ENCODE measurements around the gene ENPP7. TPM values are rescaled to one million over a fixed set of nuclear protein-coding genes. Genes with fewer than 3 reads are reported as not detected.

The ENPP7 gene, protein sequence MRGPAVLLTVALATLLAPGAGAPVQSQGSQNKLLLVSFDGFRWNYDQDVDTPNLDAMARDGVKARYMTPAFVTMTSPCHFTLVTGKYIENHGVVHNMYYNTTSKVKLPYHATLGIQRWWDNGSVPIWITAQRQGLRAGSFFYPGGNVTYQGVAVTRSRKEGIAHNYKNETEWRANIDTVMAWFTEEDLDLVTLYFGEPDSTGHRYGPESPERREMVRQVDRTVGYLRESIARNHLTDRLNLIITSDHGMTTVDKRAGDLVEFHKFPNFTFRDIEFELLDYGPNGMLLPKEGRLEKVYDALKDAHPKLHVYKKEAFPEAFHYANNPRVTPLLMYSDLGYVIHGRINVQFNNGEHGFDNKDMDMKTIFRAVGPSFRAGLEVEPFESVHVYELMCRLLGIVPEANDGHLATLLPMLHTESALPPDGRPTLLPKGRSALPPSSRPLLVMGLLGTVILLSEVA
- total RNA-seq (not detected), total RNA-seq (0 to 0.08 reads per million in 2 donors)

DNA sequence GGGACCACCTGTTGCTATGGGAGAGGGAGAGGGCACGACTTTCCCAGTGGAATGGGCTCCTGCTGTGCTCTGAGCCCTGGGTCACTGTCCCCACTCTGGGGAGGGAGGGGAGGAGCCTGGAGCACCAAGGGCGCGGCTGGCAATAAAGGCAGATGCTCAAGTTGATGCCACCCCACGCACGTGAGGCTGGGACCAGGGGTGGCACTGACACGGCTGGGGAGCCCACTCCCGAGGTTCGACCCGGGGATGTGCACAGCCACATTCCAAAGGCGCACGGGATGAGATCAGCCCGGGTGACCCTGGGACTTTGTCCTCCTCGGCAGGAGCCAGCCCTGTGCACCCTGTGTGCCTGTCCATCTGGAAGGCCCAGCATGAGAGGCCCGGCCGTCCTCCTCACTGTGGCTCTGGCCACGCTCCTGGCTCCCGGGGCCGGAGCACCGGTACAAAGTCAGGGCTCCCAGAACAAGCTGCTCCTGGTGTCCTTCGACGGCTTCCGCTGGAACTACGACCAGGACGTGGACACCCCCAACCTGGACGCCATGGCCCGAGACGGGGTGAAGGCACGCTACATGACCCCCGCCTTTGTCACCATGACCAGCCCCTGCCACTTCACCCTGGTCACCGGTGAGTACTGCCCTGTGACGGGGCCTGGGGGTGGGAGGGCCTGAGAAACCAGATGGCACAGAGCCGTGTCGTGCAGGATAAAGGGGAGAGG, at the start of gene ENPP7:
TSS of gene ENPP7 (plus strand) at position 175 of the 715 bp plus-strand sequence. CDS start at position 372, 197 bp downstream.
- no peaks in the 10 kb centered on the region for H3K9me3 ChIP-seq (ENCODE audit: control insufficient read depth, low read length, poor library complexity, severe bottlenecking)
- no peak for ATAC-seq
- no peak for DNase-seq
- no peak within 1 kb of the TSS for H3K4me3 Mint-ChIP-seq
- H3K27me3 Mint-ChIP-seq: peaks cover under 1% of the 10 kb centered on the region
- peaks cover 2% of the 10 kb centered on the region for H3K36me3 Mint-ChIP-seq (ENCODE audit: low read depth)
- peak within 1 kb of the TSS; percentile 37 for H3K27ac Mint-ChIP-seq
- H3K4me1 Mint-ChIP-seq: peaks cover 23% of the 10 kb centered on the region

DNA sequence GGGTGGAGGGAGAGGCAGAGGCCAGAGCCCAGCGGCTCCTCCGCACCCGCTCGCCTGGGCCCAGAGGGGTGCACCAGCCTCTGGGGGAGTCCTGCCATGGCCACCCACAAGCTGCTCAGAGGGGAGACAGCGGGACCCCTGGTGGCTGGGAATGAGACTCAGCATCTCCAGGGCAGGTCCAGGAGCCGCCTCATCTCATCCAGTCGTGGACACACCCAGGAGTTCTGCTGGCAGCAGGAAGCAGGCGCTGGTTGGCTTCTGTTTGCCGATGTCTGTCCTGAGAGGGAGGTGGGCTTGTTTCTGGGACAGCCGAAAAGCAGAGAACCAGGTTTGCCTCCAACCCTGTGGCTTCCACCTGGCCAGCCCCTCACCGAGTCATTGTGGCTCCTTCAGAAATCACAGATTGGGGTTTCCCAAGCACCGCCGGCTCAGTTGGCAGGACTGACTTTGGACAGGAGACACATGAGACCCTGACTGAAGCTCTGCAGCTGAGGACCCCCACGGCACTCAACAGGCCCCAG, 49.6 kb upstream of the ENPP7 start:
- Mint-ChIP-seq H3K4me3 (no peak overlapping the region), H3K27ac (no peak overlapping the region), H3K36me3 (ENCODE audit: low read depth) (no peaks in the 10 kb centered on the region), H3K27me3 (peaks cover 68% of the 10 kb centered on the region), H3K4me1 (peaks cover 3% of the 10 kb centered on the region)
- H3K9me3 ChIP-seq (ENCODE audit: control insufficient read depth, low read length, poor library complexity, severe bottlenecking): no peaks in the 10 kb centered on the region
- no peak for DNase-seq
- ATAC-seq: no peak

DNA sequence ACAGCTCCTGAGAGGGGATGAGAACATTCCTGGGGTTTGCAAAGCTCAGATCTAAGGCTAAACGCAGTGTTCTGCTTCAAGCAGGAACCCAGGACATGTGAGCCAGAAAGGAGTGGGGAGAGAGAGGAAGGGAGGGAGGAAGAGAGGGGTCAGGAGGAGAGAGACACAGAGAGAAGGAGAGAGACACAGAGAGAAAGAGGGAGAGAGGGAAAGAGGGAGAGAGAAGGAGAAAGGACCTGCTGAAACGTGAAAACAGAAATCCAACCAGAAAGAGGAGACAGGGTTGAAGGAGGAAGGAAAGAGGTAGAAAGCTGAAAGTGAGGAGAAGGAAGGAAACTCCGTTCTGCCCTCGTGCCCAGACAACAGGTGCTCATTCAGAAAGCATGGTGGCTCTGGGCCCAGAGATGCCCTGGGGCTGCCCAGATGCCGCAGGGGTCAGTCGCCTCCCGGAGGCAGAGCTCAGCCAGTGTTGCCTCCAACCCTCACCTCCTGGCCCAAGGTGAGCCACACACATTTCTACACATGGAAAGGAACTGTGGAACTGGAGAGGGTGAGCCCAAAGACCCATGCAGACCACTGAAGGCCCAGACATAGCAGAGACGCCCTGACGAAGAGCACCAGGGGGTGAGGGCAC, 49.0 kb upstream of the ENPP7 start:
- ATAC-seq (no peak), DNase-seq (no peak)
- Mint-ChIP-seq H3K4me1 (peaks cover 3% of the 10 kb centered on the region), H3K27ac (no peak overlapping the region), H3K4me3 (no peak overlapping the region), H3K27me3 (peaks cover 66% of the 10 kb centered on the region), H3K36me3 (ENCODE audit: low read depth) (no peaks in the 10 kb centered on the region)
- no peaks in the 10 kb centered on the region for H3K9me3 ChIP-seq (ENCODE audit: control insufficient read depth, low read length, poor library complexity, severe bottlenecking)

DNA sequence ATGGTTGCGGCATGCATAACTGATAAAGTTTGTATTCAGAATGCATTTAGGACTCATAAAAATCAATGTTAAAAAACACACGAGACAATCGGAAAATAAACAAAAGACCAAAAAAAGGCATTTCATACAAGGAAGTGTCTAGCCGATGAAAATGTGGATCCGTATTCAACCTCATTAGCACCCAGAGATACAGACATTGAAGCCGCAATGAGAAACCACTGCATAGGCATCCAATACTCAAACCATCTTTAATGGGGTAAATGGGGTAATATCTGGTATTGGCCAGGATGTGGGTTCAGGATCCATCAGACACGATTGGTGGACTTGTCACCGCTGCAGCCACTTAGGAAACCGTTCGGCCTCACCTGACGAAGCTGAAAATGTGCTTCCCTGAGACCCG, 47.4 kb upstream of the ENPP7 start:
- H3K27me3 Mint-ChIP-seq: peaks cover 57% of the 10 kb centered on the region

DNA sequence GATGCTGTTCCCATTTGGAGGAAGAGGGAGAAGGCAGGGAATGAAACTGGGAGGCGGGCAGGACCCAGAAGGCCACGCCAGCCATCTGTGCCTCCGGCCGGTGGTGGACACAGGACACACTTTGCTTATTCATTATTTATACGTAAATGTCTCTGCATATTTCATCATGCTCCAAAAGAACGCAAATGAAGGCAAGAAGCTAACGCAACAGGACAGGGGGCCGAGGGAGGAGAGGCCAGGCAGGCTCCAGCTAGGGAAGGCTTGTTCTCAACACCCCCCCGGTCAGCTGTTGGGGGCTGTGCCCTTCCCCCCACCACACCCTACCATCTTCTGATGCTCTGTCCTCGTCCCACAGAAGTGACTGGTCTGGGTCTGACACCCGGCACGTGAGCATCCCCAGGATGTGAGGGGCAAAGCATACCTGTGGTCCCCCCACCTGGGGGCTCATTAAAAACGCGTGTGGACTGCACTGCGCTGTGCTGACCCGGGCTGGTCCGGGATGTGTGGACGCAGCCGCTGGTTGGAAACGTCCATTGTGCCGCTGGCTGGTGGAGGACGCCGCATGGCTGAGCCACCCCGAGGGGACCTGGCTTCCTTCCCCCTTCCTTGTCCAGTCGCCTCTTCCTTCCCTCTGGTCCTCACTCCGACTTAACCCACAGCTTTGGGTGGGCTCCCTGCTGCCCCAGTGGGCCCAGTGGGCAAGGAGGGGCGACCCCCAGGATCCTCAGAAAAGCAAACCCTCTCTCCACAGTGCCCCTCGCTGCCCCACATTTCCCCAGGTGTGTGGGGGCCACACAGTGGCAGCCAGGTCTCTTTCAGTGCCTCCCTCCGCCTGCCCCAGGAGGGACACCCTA, 46.4 kb upstream of the ENPP7 start:
- H3K4me3 Mint-ChIP-seq: no peak overlapping the region
- peaks cover 3% of the 10 kb centered on the region for H3K4me1 Mint-ChIP-seq
- DNase-seq (no peak), ATAC-seq (no peak)
- peaks cover 57% of the 10 kb centered on the region for H3K27me3 Mint-ChIP-seq
- H3K27ac Mint-ChIP-seq: no peak overlapping the region
- no peaks in the 10 kb centered on the region for H3K36me3 Mint-ChIP-seq (ENCODE audit: low read depth)
- no peaks in the 10 kb centered on the region for H3K9me3 ChIP-seq (ENCODE audit: control insufficient read depth, low read length, poor library complexity, severe bottlenecking)

More for the DNA sequence above, 47.4 kb upstream of the ENPP7 start:
- H3K27ac Mint-ChIP-seq: no peak overlapping the region
- no peaks in the 10 kb centered on the region for H3K9me3 ChIP-seq (ENCODE audit: control insufficient read depth, low read length, poor library complexity, severe bottlenecking)
- ATAC-seq: no peak
- peaks cover 3% of the 10 kb centered on the region for H3K4me1 Mint-ChIP-seq
- H3K36me3 Mint-ChIP-seq (ENCODE audit: low read depth): no peaks in the 10 kb centered on the region
- DNase-seq: no peak
- no peak overlapping the region for H3K4me3 Mint-ChIP-seq

DNA sequence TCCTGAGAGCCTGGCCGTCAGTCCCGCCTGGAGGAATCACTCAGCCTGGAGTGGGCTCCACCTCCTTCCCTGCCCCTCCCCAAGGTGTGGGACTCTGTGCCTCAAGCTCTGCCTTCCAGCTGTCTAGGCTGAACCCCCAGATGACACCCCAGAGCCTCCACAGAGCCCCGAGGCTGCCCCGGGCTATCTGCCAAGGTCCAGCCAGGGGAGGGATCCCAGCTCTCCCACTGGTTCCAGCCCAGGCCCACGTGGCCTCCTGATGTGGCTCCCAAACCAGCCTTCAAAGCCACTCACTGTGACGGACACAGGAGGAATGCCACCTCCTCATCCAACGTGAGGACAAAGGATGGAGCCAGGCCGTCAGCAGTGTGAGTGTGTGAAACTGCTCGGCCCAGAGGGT, 45.6 kb upstream of the ENPP7 start:
- Mint-ChIP-seq H3K27me3 (peaks cover 55% of the 10 kb centered on the region), H3K4me1 (peaks cover 3% of the 10 kb centered on the region), H3K36me3 (ENCODE audit: low read depth) (no peaks in the 10 kb centered on the region), H3K27ac (no peak overlapping the region), H3K4me3 (no peak overlapping the region)
- no peak for ATAC-seq
- H3K9me3 ChIP-seq (ENCODE audit: control insufficient read depth, low read length, poor library complexity, severe bottlenecking): no peaks in the 10 kb centered on the region
- DNase-seq: no peak

DNA sequence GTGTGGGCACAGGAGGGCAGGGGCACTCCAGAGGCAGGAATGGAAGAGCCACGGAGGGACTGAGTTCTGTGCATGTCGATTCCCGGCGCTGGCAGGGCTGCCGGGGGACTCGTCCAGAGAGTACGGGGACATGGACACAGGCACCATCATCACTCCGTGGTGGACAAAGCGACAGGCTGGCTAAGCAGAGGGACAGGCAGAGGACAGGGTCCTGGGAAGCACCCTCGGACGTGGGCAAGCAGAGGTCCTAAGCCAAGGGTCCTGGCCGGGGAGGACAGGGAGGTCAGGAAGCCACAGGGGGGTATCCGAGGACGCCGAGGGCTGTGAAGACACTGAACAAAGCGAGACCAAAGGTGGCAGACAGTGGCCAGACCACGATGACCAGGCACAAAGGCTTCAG, 44.3 kb upstream of the ENPP7 start:
- ATAC-seq: no peak
- H3K36me3 Mint-ChIP-seq (ENCODE audit: low read depth): no peaks in the 10 kb centered on the region
- no peaks in the 10 kb centered on the region for H3K9me3 ChIP-seq (ENCODE audit: control insufficient read depth, low read length, poor library complexity, severe bottlenecking)

DNA sequence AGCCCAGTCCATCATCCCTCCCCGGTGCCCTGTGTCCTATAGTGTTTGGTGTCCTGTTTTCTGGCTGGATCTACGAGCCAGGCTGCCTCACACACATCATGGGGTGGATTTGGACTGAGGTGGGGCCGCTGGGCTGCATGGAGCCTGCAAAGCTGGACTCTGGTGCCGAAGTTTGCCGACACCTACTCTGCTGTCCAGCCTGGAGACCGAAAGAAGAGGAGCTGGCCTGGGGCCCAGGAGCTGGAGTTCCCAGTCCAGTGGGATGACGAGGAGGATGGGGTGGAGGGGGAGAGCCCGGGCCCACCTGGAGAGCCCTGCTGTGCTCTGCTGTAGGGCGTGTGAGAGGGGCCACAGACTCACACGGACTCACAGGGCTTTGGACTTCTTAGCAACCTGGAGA, 40.3 kb upstream of the ENPP7 start:
- no peak for ATAC-seq
- H3K4me1 Mint-ChIP-seq: peaks cover 5% of the 10 kb centered on the region
- H3K36me3 Mint-ChIP-seq (ENCODE audit: low read depth): no peaks in the 10 kb centered on the region
- DNase-seq: no peak
- no peak overlapping the region for H3K27ac Mint-ChIP-seq
- H3K9me3 ChIP-seq (ENCODE audit: control insufficient read depth, low read length, poor library complexity, severe bottlenecking): no peaks in the 10 kb centered on the region
- no peak overlapping the region for H3K4me3 Mint-ChIP-seq
- H3K27me3 Mint-ChIP-seq: peaks cover 54% of the 10 kb centered on the region

More for the DNA sequence above, 44.3 kb upstream of the ENPP7 start:
- H3K27me3 Mint-ChIP-seq: peaks cover 58% of the 10 kb centered on the region
- no peak overlapping the region for H3K27ac Mint-ChIP-seq
- no peak for DNase-seq
- peaks cover 3% of the 10 kb centered on the region for H3K4me1 Mint-ChIP-seq
- no peak overlapping the region for H3K4me3 Mint-ChIP-seq

DNA sequence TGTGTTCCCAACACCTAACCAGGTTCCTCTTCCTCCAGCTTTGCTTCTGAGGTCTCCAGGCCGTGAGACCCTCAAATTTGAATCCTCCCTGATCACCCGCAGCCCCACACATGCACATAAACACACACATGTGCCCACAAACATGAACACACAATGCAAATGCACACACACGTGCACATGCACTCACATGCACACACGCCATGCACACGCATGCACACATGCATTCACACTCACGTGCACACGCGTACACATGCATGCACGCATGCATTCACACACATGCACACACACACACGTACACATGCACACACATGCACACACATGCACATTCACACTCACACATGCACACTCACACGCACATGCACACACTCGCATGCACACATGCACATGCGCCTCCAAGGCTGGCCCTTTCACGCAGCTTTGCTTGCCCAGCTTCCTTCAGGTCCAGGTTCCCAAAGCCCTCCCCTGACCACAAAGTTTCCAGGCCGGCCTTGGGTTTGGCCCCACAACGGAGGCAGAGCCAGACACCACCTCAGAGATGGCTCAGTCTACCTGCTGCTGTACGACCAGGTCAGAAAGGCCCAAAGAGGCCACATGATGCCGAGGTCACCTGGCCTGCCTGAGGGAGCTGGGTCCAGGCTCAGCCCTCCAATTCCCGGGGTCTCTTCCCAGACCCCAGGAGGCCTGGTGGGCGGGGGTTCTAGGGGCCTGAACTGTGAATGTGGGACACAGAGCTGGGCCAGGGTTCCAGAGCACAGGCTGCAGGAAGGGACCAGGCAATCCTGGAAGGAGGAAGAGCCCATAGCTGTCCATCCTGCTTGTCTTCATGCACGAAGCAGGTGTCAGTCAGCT, 39.5 kb upstream of the ENPP7 start:
- ATAC-seq (no peak), DNase-seq (no peak)
- no peak overlapping the region for H3K4me3 Mint-ChIP-seq
- H3K27ac Mint-ChIP-seq: no peak overlapping the region
- peaks cover 54% of the 10 kb centered on the region for H3K27me3 Mint-ChIP-seq
- H3K4me1 Mint-ChIP-seq: peaks cover 5% of the 10 kb centered on the region
- H3K9me3 ChIP-seq (ENCODE audit: control insufficient read depth, low read length, poor library complexity, severe bottlenecking): no peaks in the 10 kb centered on the region
- H3K36me3 Mint-ChIP-seq (ENCODE audit: low read depth): no peaks in the 10 kb centered on the region

DNA sequence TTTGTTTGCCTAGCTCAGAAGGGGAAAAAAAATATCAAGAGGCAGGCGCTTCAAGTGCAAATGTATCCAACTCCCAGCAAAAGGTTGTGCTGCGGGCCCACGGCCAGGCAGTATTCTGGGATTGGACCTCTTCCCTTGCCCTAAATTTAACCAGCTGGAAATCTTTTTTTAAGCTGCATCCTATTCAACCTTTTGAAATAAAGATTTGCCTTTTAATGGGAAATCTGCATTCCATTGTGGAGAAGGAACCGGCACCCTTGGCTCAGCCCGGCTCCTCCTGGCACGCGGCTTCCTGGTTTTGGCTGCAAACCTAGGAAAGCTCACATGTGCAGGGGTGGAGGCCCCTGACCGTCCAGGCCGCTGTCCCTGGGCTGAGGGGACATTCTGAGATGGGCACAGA, 38.8 kb upstream of the ENPP7 start:
- H3K4me3 Mint-ChIP-seq: no peak overlapping the region
- no peak for ATAC-seq
- peaks cover 58% of the 10 kb centered on the region for H3K27me3 Mint-ChIP-seq
- DNase-seq: no peak
- H3K36me3 Mint-ChIP-seq (ENCODE audit: low read depth): peaks cover 2% of the 10 kb centered on the region
- no peak overlapping the region for H3K27ac Mint-ChIP-seq
- peaks cover 5% of the 10 kb centered on the region for H3K4me1 Mint-ChIP-seq
- H3K9me3 ChIP-seq (ENCODE audit: control insufficient read depth, low read length, poor library complexity, severe bottlenecking): no peaks in the 10 kb centered on the region

DNA sequence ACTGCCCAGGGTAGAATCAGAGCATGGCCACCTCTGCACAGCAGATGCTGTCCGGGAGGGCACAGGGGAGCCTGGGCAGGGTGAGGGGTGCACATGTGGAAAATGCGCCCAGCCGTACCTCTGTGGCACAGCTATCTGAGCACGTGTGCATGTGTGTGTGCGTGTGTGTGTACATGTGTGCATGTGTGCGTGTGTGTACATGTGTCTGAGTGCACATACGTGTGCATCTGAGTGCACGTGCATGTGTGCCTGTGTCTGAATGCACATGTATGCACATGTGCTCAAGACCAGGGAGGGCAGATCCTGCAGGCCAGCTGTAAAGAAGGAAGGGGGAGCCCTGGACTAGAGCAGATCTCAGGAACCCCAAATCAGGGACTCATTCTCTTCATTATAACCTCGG, 37.3 kb upstream of the ENPP7 start:
- DNase-seq: no peak
- H3K27ac Mint-ChIP-seq: no peak overlapping the region
- H3K4me1 Mint-ChIP-seq: peaks cover 7% of the 10 kb centered on the region
- H3K36me3 Mint-ChIP-seq (ENCODE audit: low read depth): peaks cover 2% of the 10 kb centered on the region
- no peak for ATAC-seq
- no peaks in the 10 kb centered on the region for H3K9me3 ChIP-seq (ENCODE audit: control insufficient read depth, low read length, poor library complexity, severe bottlenecking)
- no peak overlapping the region for H3K4me3 Mint-ChIP-seq
- H3K27me3 Mint-ChIP-seq: peaks cover 72% of the 10 kb centered on the region

DNA sequence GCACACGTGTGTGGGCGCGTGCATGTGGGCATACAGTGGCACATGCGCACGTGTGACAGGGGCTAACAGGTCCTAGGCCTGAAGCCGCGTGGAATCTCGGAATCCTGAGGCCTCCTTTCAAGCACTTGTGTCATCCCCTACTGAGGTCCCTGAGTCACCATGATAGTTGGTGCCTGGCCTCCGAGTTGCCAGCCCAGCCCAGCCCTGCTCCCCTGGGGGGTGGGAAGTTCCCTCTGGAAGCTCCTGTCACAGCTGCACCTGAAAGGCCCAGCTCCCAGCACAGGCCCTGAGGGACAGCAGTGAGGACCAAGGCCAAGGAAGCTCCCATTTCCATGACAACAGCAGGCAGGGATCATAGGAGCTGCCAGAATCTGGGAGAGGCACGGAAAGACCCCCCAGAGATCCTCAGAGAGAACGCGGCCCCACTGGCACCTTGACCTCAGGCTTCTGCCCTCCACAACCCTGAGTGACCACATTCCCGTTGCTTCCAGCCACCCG, 35.4 kb upstream of the ENPP7 start:
- no peak for ATAC-seq
- no peak for DNase-seq
- peaks cover 67% of the 10 kb centered on the region for H3K27me3 Mint-ChIP-seq

More for the DNA sequence above, 35.4 kb upstream of the ENPP7 start:
- H3K36me3 Mint-ChIP-seq (ENCODE audit: low read depth): peaks cover 2% of the 10 kb centered on the region
- H3K9me3 ChIP-seq (ENCODE audit: control insufficient read depth, low read length, poor library complexity, severe bottlenecking): no peaks in the 10 kb centered on the region
- no peak overlapping the region for H3K4me3 Mint-ChIP-seq
- H3K4me1 Mint-ChIP-seq: peaks cover 7% of the 10 kb centered on the region
- no peak overlapping the region for H3K27ac Mint-ChIP-seq
